ENCODE results near the gene ZFPM1.

- TF ChIP-seq CTCF (conservative IDR thresholded peaks at IDR 0.05; ENCODE audit: low read length) (no peak), EZH2phosphoT487 (IDR thresholded peaks at IDR 0.05; ENCODE audit: borderline replicate concordance, low read depth, low read length) (no peak)
Measured at GRCh38 chr16:88479793-88480760, 27.0 kb downstream of the ZFPM1 start.

All from OCI-LY7 (cell line).